ENCODE measurements around the gene ASF1A. TPM values are rescaled to one million over a fixed set of nuclear protein-coding genes. Genes with fewer than 3 reads are reported as not detected.
A peak's percentile ranks its signal among the peaks of the same experiment; 100 is the strongest.

The ASF1A gene
- total and polyA plus RNA-seq, 2 of the 13 experiments (the other 11 are each of a cell fraction or from before 2014, with no cell fraction given): 14.5 to 49.9 TPM

DNA sequence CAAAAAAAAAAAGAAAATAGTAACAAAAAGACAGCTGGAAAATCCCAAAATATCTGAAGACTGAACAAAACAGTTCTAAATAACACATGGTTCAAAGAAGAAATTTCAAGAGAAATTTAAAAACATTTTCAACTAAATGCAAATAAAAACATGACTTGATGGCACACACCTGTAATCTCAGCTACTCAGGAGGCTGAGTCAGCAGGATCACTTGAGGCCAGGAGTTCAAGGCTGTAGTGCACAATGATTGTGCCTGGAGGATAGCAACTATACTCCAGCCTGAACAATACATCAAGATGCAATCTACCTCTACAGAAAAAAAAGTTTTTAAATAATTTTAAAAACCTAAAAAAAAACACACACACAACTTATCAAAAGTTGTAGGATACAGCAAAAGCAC is 21.6 kb upstream of the ASF1A start:
- no peak for FAIRE-seq
- CTCF ChIA-PET (ENCODE audit: low intra/inter-chr PET ratio, low total read pairs): no interaction called here

More for the DNA sequence above, 21.6 kb upstream of the ASF1A start:
- DNase-seq (ENCODE audit: low spot score) (no peak), ATAC-seq (no peak)
- no peaks in the 10 kb centered on the region for H3K79me2 ChIP-seq (ENCODE audit: insufficient read depth, low read length)
- H3K36me3 ChIP-seq (replicated peaks in 1 of 2; ENCODE audit: control insufficient read depth in 1 of 2, insufficient read depth in 2 of 2, low read length in 2 of 2): no peaks in the 10 kb centered on the region
- no TSS peak for BruUV-seq (replicated peaks)
- POLR2A ChIA-PET: no interaction called here
- no peak overlapping the region for H3K9ac ChIP-seq (ENCODE audit: insufficient read depth, low read depth, low read length)
- TF ChIP-seq ZMYM3 (CRISPR knock-in tag; IDR thresholded peaks at IDR 0.05) (no peak), ZBTB3 (CRISPR knock-in tag; IDR thresholded peaks at IDR 0.05; ENCODE audit: borderline replicate concordance, low read depth) (no peak), MAFK (conservative IDR thresholded peaks at IDR 0.05 in 1 of 2, IDR thresholded peaks at IDR 0.05 in 1 of 2; ENCODE audit: low read length in 2 of 2) (peak; percentile 48 to 72), CBX5 (CRISPR knock-in tag; IDR thresholded peaks at IDR 0.05; ENCODE audit: borderline replicate concordance) (no peak), THAP11 (CRISPR knock-in tag; IDR thresholded peaks at IDR 0.05) (no peak), DR1 (CRISPR knock-in tag; IDR thresholded peaks at IDR 0.05) (no peak), HHEX (CRISPR knock-in tag; IDR thresholded peaks at IDR 0.05) (no peak), ZNF124 (CRISPR knock-in tag; IDR thresholded peaks at IDR 0.05) (no peak), ZNF747 (CRISPR knock-in tag; IDR thresholded peaks at IDR 0.05; ENCODE audit: borderline replicate concordance) (no peak), THAP7 (CRISPR knock-in tag; IDR thresholded peaks at IDR 0.05) (no peak), ZBTB43 (CRISPR knock-in tag; conservative IDR thresholded peaks at IDR 0.05) (no peak), RBFOX2 (IDR thresholded peaks at IDR 0.05; ENCODE audit: low read depth, low read length) (no peak), FOXJ3 (CRISPR knock-in tag; IDR thresholded peaks at IDR 0.05; ENCODE audit: borderline replicate concordance) (no peak), MAFF (IDR thresholded peaks at IDR 0.05; ENCODE audit: low read depth, low read length) (peak; percentile 48; the same call in 1 of the 2 replicates), SP140L (CRISPR knock-in tag; IDR thresholded peaks at IDR 0.05; ENCODE audit: borderline replicate concordance) (no peak)
- TF ChIP-seq, protein P1, sequence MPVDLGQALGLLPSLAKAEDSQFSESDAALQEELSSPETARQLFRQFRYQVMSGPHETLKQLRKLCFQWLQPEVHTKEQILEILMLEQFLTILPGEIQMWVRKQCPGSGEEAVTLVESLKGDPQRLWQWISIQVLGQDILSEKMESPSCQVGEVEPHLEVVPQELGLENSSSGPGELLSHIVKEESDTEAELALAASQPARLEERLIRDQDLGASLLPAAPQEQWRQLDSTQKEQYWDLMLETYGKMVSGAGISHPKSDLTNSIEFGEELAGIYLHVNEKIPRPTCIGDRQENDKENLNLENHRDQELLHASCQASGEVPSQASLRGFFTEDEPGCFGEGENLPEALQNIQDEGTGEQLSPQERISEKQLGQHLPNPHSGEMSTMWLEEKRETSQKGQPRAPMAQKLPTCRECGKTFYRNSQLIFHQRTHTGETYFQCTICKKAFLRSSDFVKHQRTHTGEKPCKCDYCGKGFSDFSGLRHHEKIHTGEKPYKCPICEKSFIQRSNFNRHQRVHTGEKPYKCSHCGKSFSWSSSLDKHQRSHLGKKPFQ (CRISPR knock-in tag; IDR thresholded peaks at IDR 0.05; ENCODE audit: insufficient replicate concordance): no peak
- TF ChIP-seq, protein P2, sequence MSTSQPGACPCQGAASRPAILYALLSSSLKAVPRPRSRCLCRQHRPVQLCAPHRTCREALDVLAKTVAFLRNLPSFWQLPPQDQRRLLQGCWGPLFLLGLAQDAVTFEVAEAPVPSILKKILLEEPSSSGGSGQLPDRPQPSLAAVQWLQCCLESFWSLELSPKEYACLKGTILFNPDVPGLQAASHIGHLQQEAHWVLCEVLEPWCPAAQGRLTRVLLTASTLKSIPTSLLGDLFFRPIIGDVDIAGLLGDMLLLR (CRISPR knock-in tag; IDR thresholded peaks at IDR 0.05): no peak
- H2AFZ ChIP-seq (ENCODE audit: low read length): no peak overlapping the region
- H3K9me3 ChIP-seq (ENCODE audit: low read length): no peaks in the 10 kb centered on the region
- intact Hi-C loops (cut with micrococcal nuclease; ENCODE audit: unreplicated experiment): no loop called here
- H3K27me3 ChIP-seq (ENCODE audit: control insufficient read depth in 1 of 2, insufficient read depth in 2 of 2, low read length in 2 of 2): no peaks in the 10 kb centered on the region
- no peaks in the 10 kb centered on the region for H4K20me1 ChIP-seq (ENCODE audit: insufficient read depth, low read length)
- no peak overlapping the region for H3K27ac ChIP-seq (ENCODE audit: extremely low read length, insufficient read depth, low read length)
- in situ Hi-C loops (cut with HindIII; ENCODE audit: extremely low pct_ligation_motif_present, low pct_unique_long_range_greater_than_20kb): no loop called here
- peaks cover 13% of the 10 kb centered on the region; the same call in 1 of the 2 replicates for H3K4me1 ChIP-seq (ENCODE audit: insufficient read depth, low read length)
- no peak overlapping the region for H3K4me2 ChIP-seq (ENCODE audit: low read depth, low read length)
- no peak overlapping the region for H3K4me3 ChIP-seq (replicated peaks in 1 of 3; ENCODE audit: insufficient read depth in 1 of 3, low read depth in 2 of 3, low read length in 3 of 3)
